ENCODE results near the gene SH3RF3.
A peak's percentile ranks its signal among the peaks of the same experiment; 100 is the strongest.

The SH3RF3 gene

DNA sequence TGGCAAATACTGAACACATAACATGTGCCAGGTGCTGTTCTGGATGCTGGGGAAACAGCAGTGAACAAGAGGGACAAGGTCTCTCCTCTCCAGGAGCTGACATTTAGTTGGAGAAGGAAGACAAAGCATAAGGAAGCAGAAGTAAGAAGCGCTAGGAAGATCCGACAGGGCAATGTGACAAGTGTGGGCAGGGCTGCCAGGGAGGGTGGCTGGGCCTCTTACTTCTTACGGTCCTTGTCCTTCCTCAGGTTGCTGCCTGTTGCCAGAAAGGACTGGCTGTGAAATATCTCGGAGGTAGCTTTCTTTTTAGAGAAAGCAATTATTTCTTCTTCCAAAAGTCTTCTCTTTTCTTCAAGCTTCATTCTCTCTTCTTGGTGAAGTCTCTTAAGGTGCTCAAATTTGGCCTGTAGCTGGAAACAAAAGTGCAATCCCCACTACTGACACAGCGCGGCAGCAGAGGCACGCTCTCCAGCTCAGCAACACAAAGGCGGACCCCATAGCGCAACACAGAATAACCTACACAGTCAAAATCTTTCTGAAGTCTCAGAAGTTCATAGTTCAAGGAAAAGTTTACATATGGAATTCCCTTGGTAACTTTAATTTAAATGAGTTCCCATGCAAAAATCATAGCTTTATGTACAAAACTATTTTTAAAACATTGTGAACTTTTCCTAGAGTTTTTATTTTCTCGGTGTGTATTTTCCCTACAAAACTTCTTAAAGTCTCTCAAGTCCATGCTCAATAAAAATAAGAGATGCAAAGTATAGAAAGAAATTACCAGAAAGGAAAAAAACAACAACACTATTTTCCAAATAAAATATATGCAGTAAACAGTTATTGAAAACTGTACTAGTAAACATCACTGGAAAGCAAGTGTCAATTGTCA, 417.1 kb downstream of the SH3RF3 start:
- peak; percentile 14 for DNase-seq (ENCODE audit: low read depth, low spot score)

DNA sequence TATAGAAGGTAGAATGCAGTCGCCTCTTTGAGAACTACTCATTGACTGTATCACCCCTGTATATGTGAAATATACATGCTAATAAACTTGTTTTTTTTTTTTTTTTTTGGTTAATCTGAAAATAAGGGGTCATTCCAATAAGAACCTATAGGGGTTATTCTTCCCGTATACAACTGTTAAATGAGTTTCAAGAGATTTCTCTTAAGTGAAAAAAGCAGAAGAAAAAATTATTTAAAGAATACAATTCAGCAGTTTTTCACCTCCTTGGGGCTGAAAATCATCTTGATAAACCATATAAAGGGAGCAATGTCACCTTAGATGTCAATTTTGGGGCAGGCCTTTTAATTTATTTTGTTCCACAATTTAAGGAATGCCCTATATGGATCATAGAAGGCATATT, 418.3 kb downstream of the SH3RF3 start:
- DNase-seq (ENCODE audit: low read depth, low spot score): no peak

DNA sequence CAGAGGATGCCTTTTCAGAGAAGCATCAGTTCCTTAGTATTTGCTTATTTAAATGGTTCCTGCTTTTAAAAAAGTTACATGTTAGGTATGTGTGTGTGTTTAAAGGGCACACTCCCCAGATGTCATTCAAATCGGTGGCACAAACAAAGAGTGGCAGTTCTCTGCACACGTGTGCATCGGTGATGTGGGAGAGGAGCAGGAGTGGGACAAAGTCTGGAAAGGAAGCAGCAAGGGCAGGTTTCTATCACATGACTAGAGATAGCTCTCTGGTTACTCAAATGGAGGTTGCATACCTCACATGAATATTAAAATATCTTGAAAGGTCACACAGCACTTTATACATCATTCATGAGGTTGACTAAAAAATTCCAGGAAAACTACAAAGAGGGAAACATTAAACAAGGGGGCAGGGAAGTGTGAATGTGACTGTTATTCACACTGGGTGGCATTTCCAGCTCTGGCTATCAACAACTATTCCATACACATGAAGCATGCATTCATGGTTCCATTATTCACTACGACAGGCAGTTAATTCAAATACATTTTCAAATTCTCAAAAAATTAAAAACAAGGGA, 420.1 kb downstream of the SH3RF3 start:
- DNase-seq (ENCODE audit: low read depth, low spot score): no peak

All from activated naive CD8-positive, alpha-beta T cell treated with anti-CD3 and anti-CD28 coated beads, Interleukin-2, amount 50 U/mL, for 16 hours (primary cell).